Measurements from ENCODE around the gene HOXD12.

Gene HOXD12

DNA sequence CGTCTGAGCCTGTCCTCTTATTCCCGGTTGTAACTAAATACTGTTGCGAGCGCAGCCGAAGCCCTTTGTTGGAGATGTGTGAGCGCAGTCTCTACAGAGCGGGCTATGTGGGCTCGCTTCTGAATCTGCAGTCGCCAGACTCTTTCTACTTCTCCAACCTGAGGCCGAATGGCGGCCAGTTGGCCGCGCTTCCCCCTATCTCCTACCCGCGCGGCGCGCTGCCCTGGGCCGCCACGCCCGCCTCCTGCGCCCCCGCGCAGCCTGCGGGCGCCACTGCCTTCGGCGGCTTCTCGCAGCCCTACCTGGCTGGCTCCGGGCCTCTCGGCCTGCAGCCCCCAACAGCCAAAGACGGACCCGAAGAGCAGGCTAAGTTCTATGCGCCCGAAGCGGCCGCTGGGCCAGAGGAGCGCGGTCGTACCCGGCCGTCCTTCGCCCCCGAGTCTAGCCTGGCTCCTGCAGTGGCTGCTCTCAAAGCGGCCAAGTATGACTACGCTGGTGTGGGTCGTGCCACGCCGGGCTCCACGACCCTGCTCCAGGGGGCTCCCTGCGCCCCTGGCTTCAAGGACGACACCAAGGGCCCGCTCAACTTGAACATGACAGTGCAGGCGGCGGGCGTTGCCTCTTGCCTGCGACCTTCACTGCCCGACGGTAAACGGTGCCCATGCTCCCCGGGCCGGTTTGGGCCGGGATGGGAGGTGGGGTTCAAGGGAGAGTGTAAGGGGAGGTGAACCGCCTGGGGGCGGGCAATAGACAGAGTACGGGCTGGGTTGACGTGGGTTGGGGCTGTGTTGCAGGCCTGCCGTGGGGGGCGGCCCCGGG lies at the start of gene HOXD12:
Gene HOXD12, plus strand, starts transcription at position 68 of the 819 bp plus-strand sequence. Its CDS starts 7 bp downstream, at position 75.
- no peak for DNase-seq

GRCh38 chr2:176056406-176056805 lies 43.2 kb upstream of the HOXD12 start:
- no peak for DNase-seq

DNA sequence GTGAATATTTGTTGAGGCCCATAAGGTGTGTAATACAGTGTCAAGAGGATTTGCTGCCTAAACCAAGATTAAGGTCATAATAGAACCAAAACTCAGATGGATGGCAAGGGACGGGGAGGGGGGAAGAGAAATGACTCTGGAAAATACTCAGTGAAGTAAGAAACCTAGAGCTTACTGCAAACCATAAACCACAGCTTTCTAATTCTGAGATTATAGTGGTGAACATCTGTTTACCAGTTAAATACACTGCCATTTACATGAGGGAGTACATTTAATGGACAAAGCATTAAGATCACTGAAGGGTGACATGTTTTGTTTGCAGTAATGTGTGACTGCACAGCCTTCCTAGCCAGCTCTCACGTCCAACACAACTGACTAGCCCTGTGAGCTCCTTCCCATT lies 35.6 kb upstream of the HOXD12 start:
- no peak for DNase-seq

DNA sequence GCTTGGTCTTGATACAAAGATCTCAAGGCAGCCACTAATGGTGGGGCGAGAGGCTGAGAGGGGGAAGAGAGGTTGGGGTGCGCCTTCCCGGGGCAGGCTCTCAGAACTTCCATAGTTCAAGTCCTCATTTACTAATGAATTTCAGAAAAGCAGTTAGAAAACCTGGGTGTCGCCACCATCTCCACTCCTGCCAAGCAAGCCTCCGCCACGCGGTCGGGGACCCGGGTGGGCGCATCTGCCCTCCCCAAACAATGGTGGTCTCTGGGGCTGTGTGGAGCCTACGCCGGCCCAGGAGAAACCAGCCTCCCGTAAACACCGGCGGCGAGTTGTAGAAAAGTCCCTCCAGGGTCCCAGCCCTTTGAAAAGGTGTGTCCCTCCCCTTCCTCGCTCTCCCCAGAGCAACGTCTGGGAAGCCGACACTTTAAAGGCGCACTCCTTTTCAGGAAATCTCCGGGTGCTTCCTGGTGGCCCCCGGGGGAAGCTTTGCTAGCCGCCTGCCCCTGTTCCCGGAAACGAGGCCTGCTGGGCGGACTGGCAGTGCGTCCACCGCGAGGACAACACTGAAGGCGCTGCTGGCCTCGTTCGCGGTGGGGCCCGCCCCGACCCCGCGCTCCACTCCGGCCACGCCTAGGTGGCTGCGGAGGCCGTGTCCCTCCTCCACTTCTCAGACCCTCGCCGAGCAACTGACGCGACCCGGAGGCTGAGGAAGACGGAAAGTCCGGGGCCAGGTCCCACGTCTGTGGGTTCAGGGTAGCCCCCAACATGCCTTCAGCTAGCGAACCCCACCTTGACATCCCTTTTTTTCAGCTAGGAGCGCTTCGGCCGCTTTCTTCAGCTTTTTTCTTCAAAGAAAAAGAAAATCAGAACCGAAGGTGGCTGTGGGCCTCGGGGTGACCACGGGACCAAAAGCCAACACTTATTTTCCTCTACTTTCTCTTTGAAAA lies 32.7 kb upstream of the HOXD12 start:
- no peak for DNase-seq

GRCh38 chr2:176067589-176068418 lies 31.8 kb upstream of the HOXD12 start:
- DNase-seq, result no peak

DNA sequence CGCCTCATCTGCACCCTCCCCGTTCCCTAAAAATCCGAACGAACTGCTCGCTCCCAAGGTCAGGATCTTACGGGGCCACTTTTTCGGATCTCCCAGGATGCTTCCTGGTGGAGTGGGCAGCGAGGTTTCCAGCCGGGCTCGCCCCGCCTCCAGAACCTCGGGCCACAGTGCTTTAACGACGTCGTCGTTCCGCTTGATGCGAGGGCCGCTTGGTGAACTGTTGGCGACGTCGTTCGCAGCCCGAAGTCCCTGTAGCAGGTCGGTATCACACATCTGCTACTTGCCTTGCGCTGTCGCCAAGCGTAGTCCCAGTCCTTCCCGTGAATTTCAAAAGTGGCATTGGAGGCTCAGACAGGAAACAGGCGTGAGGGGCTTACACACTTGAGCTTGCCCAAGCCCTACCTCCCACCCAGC lies 31.2 kb upstream of the HOXD12 start:
- DNase-seq, result no peak

GRCh38 chr2:176071330-176072291 lies 28.0 kb upstream of the HOXD12 start:
- no peak for DNase-seq

DNA sequence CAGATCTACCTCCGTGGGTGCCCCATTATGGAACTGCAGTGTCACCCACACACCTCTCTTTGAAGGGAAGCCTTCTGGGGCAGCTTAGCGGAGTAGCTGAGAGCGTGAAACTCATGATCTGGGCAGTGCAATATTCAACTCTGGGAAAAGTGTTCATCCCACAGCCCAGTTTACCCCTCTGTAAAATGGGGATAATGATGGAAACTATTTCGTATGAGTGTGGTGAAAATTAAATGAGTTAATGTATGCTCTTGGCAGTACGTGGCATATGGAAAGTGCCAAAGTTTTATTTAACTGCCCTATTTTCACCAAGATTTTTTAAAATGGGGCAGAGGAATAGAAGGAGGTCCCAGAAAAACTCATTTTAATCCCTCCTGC lies 27.3 kb upstream of the HOXD12 start:
- DNase-seq, result no peak

GRCh38 chr2:176072951-176073904 lies 26.4 kb upstream of the HOXD12 start:
- DNase-seq, result no peak

- DNase-seq, result no peak
These were observed 24.6 kb upstream of the HOXD12 start for GRCh38 chr2:176074919-176075425.

- no peak for DNase-seq
These were observed 24.1 kb upstream of the HOXD12 start for GRCh38 chr2:176075481-176075880.

DNA sequence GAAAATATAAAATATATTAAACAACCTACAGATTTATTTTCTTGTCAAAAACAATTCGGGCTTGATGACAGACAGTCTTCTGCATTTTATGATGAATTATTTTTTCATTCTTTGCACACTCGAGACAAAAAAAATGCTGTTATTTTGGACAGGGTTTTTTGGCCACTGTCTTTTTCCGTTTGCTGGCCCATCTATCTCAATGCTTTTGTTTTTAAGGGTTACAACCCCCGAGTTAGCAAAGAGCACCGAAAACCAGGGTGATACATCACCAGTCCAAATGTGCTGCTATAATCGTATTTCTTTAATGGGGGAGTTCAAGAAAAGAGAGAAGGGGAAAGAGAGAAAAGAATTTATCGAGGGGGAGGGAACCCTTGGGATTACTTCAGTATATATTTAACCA lies 23.5 kb upstream of the HOXD12 start:
- no peak for DNase-seq

DNA sequence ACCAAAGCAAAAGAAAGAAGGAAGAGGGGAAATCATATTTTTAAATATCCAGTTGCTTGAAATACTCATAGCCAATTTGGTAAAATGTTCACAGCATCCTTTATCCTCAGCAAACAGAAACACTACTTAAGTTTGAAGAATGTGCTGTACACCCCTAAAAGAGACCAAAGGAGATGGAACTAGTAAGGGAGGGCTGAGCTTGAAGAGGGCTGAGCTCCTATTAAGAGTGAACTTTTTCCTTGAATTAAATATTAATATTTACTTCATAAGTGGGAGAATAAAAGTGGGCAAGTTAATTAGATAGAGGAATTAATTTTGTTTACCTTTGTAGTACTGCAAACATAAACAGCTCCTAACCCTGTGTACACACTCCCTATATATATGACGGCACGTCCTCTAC lies 22.8 kb upstream of the HOXD12 start:
- no peak for DNase-seq

GRCh38 chr2:176078541-176079284 lies 20.9 kb upstream of the HOXD12 start:
- DNase-seq, result no peak

DNA sequence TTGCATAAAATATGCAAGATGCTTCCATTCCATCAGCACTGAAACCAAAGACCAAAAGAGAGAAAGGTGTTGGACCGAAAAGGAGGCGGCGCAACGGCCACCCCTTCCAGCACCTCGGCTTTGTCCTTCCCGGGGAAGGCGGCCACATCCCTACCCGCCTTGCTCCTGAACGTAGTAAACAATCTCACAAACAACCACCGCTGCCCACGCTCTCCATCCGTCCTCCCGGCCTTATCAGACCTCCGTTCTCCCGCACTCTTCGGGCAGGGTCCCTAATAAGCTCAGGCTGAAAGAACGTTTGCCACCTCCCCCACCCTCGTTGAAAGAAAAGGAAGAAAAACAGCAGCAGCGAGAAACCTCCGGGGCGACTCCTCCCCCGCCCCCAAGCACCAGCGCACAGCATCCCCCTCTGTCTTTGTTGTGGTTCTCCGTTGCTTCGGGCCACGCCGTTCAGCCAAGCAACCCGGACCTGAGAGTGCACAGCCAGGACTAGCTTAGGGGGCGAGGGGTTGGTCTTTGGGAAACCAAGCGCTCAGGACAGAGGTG lies 20.2 kb upstream of the HOXD12 start:
- DNase-seq, result no peak

DNA sequence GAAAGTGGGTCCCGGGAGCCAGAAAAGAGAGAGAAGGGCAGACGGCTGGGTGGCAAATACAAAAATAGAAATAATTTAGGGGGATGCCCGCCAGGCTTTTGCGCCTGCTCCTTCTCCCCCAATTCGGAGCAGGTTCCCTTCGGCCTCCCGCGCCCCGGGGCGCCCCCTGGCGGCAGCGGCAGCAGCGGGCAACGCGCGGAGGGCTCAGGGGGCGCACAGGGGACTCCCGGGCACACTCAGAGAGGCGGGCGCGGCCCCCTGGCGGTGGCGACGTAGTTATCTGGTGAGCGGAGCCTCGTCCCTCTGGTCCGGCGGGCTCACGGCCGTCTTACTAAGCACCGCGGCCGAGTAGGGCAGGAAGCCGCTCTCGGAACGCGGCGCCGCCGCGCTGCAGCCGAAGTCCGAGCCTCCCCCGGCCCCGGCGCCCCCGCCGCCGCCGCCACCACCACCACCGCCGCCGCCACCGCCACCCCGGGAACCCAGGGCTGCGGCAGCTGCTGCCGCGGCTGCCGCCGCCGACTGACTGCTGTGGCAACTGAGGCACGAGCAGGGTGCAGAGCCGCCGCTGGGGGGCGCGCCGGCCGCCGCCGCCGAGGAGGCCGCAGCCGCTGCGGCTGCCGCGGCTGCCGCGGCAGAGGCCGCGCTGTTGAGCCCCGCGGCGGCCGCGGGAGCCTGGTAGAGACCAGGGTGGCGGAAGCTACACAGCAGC lies 19.6 kb upstream of the HOXD12 start:
- no peak for DNase-seq

- peak in 1 of 6 experiments; percentile 31 for DNase-seq
These were observed 18.8 kb upstream of the HOXD12 start for GRCh38 chr2:176080540-176081375.
